WTC11 (cell line): ENCODE results near the gene DOC2A. TPM values are rescaled to one million over a fixed set of nuclear protein-coding genes. Genes with fewer than 3 reads are reported as not detected.
"Not testable (repeated sequence)": the region's sequence is repeated elsewhere in the genome, so short reads cannot be mapped to it uniquely, and the experiment has no call there.

ENCODE experiments used
- ATAC-seq: fragments of 200-7000 bp; cut with Tn5 transposase; 2 replicates; pipeline ENCODE4 v1.10.0; 2021; ENCODE audit warnings: mild to moderate bottlenecking, moderate library complexity
- CTCF ChIA-PET: fragments of 300-600 bp; sonication (Branson Sonifier 250); formaldehyde crosslinking; loops from one replicate; lab custom pipeline; 2021; ENCODE audit warnings: antibody characterized with exemption; lab: Charles Lee
- POLR2A ChIA-PET: fragments of 350-600 bp; sonication (Branson Sonifier 250); formaldehyde crosslinking; loops from one replicate; lab custom pipeline; 2021; ENCODE audit warnings: antibody characterized with exemption; lab: Charles Lee
- DNase-seq: peaks from one replicate; pipeline ENCODE4 v3.0.0; 2021; ENCODE audit warnings: low spot score
- H3K27ac Mint-ChIP-seq: 2 replicates; pipeline ENCODE4 v1.8.0; 2021; ENCODE audit warnings: mixed read lengths
- H3K27me3 Mint-ChIP-seq: 2 replicates; pipeline ENCODE4 v1.8.0; 2021; ENCODE audit warnings: low read depth, mild to moderate bottlenecking, moderate library complexity, mixed read lengths
- H3K36me3 Mint-ChIP-seq: 2 replicates; pipeline ENCODE4 v1.8.0; 2021; ENCODE audit warnings: mixed read lengths
- H3K4me1 Mint-ChIP-seq: 2 replicates; pipeline ENCODE4 v1.8.0; 2022; ENCODE audit warnings: mixed read lengths
- H3K4me3 Mint-ChIP-seq: 2 replicates; pipeline ENCODE4 v1.8.0; 2021; ENCODE audit warnings: mild to moderate bottlenecking, moderate library complexity, mixed read lengths
- H3K9me3 Mint-ChIP-seq: 2 replicates; pipeline ENCODE4 v1.8.0; 2021; ENCODE audit warnings: mixed read lengths
- CBFB ChIP-seq: sonication (generic); formaldehyde crosslinking; IDR thresholded peaks from 2 replicates; pipeline ENCODE4 v1.8.1; 2022; ENCODE audit warnings: mild to moderate bottlenecking, low read depth, missing genetic modification reagents
- E2F1 ChIP-seq: sonication (generic); formaldehyde crosslinking; IDR thresholded peaks from 2 replicates; pipeline ENCODE4 v1.8.0; 2022; ENCODE audit warnings: mild to moderate bottlenecking, missing genetic modification reagents
- MXD4 ChIP-seq: fragments of 250-450 bp; sonication (Bioruptor Pico); IDR thresholded peaks from 2 replicates; pipeline ENCODE4 v1.8.0; 2021; ENCODE audit warnings: mild to moderate bottlenecking, moderate library complexity, borderline replicate concordance
- MYBL2 ChIP-seq: sonication (generic); formaldehyde crosslinking; IDR thresholded peaks from 2 replicates; pipeline ENCODE4 v1.8.1; 2023; ENCODE audit warnings: mild to moderate bottlenecking, moderate library complexity, missing genetic modification reagents
- NR3C1 ChIP-seq: sonication (generic); formaldehyde crosslinking; conservative IDR thresholded peaks from 2 replicates; pipeline ENCODE4 v1.8.1; 2023; ENCODE audit warnings: low read depth, mild to moderate bottlenecking, missing genetic modification reagents
- SMAD4 ChIP-seq: sonication (generic); formaldehyde crosslinking; IDR thresholded peaks from 2 replicates; pipeline ENCODE4 v1.8.0; 2022; ENCODE audit warnings: mild to moderate bottlenecking, missing genetic modification reagents
- TCF7 ChIP-seq: sonication (generic); formaldehyde crosslinking; IDR thresholded peaks from 2 replicates; pipeline ENCODE4 v1.8.0; 2022; ENCODE audit warnings: mild to moderate bottlenecking, low read depth, missing genetic modification reagents, moderate library complexity
- ZNF219 ChIP-seq: sonication (generic); formaldehyde crosslinking; IDR thresholded peaks from 2 replicates; pipeline ENCODE4 v1.8.0; 2023; ENCODE audit warnings: missing genetic modification reagents, mild to moderate bottlenecking, borderline replicate concordance
- ZNF396 ChIP-seq: fragments of 250-450 bp; sonication (Bioruptor Pico); IDR thresholded peaks from 2 replicates; pipeline ENCODE4 v1.8.0; 2021; ENCODE audit warnings: mild to moderate bottlenecking, moderate library complexity, borderline replicate concordance
- ZNF671 ChIP-seq: fragments of 250-450 bp; sonication (Bioruptor Pico); IDR thresholded peaks from 2 replicates; pipeline ENCODE4 v1.8.0; 2021; ENCODE audit warnings: mild to moderate bottlenecking
- total RNA-seq: library from RNA; stranded (reverse); gene quantifications from 3 replicates; pipeline ENCODE4 v1.2.3, GENCODE V29; 2021
- TF ChIP-seq, protein P1 (sequence below): sonication (generic); formaldehyde crosslinking; IDR thresholded peaks from 2 replicates; pipeline ENCODE4 v1.8.1; 2023; ENCODE audit warnings: mild to moderate bottlenecking, missing genetic modification reagents, moderate library complexity
- TF ChIP-seq, protein P2 (sequence below): sonication (generic); formaldehyde crosslinking; IDR thresholded peaks from 2 replicates; pipeline ENCODE4 v1.8.0; 2022; ENCODE audit warnings: missing genetic modification reagents
- TF ChIP-seq, protein P3 (sequence below): fragments of 250-450 bp; sonication (Bioruptor Pico); conservative IDR thresholded peaks from 2 replicates; pipeline ENCODE4 v1.9.0; 2021; ENCODE audit warnings: mild to moderate bottlenecking
- TF ChIP-seq, protein P4 (sequence below): sonication (generic); formaldehyde crosslinking; IDR thresholded peaks from 2 replicates; pipeline ENCODE4 v1.8.0; 2022; ENCODE audit warnings: mild to moderate bottlenecking, missing genetic modification reagents

Gene DOC2A
- total RNA-seq, 1 experiment from 2014 or later, result 10.8 TPM

GRCh38 chr16:30041841-30042240 lies 31.0 kb upstream of the DOC2A start:
- TF ChIP-seq CBFB, result no peak
- TF ChIP-seq E2F1, result no peak
- TF ChIP-seq MXD4 (CRISPR knock-in tag), result no peak
- TF ChIP-seq SMAD4 (CRISPR knock-in tag), result no peak
- TF ChIP-seq, protein P1, sequence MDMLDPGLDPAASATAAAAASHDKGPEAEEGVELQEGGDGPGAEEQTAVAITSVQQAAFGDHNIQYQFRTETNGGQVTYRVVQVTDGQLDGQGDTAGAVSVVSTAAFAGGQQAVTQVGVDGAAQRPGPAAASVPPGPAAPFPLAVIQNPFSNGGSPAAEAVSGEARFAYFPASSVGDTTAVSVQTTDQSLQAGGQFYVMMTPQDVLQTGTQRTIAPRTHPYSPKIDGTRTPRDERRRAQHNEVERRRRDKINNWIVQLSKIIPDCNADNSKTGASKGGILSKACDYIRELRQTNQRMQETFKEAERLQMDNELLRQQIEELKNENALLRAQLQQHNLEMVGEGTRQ (CRISPR knock-in tag), result no peak
- no peak for TF ChIP-seq ZNF219 (CRISPR knock-in tag)
- no peak for TF ChIP-seq ZNF396 (CRISPR knock-in tag)
- TF ChIP-seq TCF7 (CRISPR knock-in tag), result no peak
- no peak for TF ChIP-seq NR3C1
- no peak for TF ChIP-seq ZNF671
- TF ChIP-seq, protein P2, sequence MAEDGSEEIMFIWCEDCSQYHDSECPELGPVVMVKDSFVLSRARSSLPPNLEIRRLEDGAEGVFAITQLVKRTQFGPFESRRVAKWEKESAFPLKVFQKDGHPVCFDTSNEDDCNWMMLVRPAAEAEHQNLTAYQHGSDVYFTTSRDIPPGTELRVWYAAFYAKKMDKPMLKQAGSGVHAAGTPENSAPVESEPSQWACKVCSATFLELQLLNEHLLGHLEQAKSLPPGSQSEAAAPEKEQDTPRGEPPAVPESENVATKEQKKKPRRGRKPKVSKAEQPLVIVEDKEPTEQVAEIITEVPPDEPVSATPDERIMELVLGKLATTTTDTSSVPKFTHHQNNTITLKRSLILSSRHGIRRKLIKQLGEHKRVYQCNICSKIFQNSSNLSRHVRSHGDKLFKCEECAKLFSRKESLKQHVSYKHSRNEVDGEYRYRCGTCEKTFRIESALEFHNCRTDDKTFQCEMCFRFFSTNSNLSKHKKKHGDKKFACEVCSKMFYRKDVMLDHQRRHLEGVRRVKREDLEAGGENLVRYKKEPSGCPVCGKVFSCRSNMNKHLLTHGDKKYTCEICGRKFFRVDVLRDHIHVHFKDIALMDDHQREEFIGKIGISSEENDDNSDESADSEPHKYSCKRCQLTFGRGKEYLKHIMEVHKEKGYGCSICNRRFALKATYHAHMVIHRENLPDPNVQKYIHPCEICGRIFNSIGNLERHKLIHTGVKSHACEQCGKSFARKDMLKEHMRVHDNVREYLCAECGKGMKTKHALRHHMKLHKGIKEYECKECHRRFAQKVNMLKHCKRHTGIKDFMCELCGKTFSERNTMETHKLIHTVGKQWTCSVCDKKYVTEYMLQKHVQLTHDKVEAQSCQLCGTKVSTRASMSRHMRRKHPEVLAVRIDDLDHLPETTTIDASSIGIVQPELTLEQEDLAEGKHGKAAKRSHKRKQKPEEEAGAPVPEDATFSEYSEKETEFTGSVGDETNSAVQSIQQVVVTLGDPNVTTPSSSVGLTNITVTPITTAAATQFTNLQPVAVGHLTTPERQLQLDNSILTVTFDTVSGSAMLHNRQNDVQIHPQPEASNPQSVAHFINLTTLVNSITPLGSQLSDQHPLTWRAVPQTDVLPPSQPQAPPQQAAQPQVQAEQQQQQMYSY (CRISPR knock-in tag), result no peak
- TF ChIP-seq, protein P3, sequence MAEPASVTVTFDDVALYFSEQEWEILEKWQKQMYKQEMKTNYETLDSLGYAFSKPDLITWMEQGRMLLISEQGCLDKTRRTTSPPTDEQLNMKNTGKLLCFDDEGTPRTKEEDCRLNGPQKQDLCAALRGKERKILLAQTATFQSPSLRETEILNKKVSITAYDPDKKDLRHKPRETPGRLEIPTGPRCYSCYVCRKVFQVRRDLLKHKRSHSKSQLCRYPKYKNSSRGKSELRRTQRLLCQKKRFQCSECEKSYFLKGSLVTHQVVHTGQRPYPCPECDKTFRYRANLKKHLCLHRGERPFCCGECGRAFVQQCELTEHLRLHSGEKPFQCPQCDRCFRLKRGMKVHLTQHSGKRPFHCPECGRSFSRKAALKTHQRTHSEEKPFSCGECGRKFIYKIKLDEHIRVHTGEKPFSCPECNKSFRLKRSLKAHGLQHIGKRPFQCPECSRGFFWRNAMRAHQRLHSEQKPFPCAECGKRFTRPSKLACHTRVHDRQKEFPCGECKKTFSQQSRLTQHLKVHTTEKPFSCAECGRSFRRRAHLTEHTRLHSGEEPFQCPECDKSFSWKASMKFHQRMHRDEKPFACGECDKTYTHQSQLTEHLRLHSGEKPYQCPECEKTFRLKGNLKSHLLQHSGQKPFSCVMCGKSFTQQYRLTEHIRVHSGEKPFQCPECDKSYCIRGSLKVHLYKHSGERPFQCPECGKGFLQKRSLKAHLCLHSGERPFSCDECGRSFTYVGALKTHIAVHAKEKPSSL (CRISPR knock-in tag), result no peak
- TF ChIP-seq, protein P4, sequence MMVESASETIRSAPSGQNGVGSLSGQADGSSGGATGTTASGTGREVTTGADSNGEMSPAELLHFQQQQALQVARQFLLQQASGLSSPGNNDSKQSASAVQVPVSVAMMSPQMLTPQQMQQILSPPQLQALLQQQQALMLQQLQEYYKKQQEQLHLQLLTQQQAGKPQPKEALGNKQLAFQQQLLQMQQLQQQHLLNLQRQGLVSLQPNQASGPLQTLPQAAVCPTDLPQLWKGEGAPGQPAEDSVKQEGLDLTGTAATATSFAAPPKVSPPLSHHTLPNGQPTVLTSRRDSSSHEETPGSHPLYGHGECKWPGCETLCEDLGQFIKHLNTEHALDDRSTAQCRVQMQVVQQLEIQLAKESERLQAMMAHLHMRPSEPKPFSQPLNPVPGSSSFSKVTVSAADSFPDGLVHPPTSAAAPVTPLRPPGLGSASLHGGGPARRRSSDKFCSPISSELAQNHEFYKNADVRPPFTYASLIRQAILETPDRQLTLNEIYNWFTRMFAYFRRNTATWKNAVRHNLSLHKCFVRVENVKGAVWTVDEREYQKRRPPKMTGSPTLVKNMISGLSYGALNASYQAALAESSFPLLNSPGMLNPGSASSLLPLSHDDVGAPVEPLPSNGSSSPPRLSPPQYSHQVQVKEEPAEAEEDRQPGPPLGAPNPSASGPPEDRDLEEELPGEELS (CRISPR knock-in tag), result no peak
- no peak for TF ChIP-seq MYBL2
- TF ChIP-seq, all 79 proteins: peak for 0
- DNase-seq, result no peak
- CTCF ChIA-PET, result interaction anchor here (0.7 to 4.6 kb wide), 6 partner anchors 10 to 341 kb away, joined by 3 to 31 read pairs (median 4); partner anchors contain the start of genes TBX6 and TLCD3B
- no peaks in the 10 kb centered on the region for H3K36me3 Mint-ChIP-seq
- POLR2A ChIA-PET, result interaction anchor here (0.6 to 0.7 kb wide), 2 partner anchors 18 to 1205 kb away, joined by 3 read pairs; no protein-coding TSS in a partner anchor
- no peak for ATAC-seq
- H3K4me1 Mint-ChIP-seq, result no peaks in the 10 kb centered on the region
- peaks cover 32% of the 10 kb centered on the region for H3K27me3 Mint-ChIP-seq
- no peaks in the 10 kb centered on the region for H3K9me3 Mint-ChIP-seq
- no peak overlapping the region for H3K27ac Mint-ChIP-seq
- H3K4me3 Mint-ChIP-seq, result no peak overlapping the region

DNA sequence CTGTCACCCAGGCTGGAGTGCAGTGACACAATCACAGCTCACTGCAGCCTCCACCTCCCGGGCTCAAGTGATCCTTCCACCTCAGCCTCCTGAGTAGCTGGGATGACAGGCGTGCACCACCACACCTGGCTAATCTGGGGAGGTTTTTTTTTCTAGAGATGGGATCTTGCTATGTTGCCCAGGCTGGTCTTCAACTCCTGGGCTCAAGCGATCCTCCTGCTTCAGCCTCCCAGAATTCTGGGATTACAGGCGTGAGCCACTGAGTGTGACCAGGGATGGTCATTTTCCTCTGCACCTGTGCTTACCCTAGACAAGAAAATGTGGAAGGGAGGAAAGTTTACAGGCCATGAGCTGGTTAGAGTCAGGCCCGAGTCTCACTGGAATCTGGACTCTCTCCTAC lies 29.9 kb upstream of the DOC2A start:
- H3K36me3 Mint-ChIP-seq, ATAC-seq, H3K4me3 Mint-ChIP-seq, H3K4me1 Mint-ChIP-seq, H3K27ac Mint-ChIP-seq, POLR2A ChIA-PET, DNase-seq, H3K9me3 Mint-ChIP-seq: not testable (repeated sequence)
- peaks cover 38% of the 10 kb centered on the region for H3K27me3 Mint-ChIP-seq
- CTCF ChIA-PET, result interaction anchor here (0.6 to 4.6 kb wide), 6 partner anchors 9 to 909 kb away, joined by 3 to 31 read pairs (median 4); partner anchors contain the start of genes TBX6 and TLCD3B
